PC-3 (cell line): ENCODE results near the gene CPS1.

Experiments
- EZH2 ChIP-seq: fragments of 300-600 bp; sonication (generic); IDR thresholded peaks from one replicate; pipeline ENCODE4 v1.6.1; 2017; ENCODE audit warnings: antibody characterized with exemption, mild to moderate bottlenecking, low read length; ENCODE audit not compliant: unreplicated experiment
- TF ChIP-seq, protein P1 (sequence below): fragments of 300-600 bp; sonication (generic); conservative IDR thresholded peaks from 2 replicates; pipeline ENCODE4 v1.5.1; 2017; ENCODE audit warnings: antibody characterized with exemption, low read depth, mild to moderate bottlenecking, low read length

DNA sequence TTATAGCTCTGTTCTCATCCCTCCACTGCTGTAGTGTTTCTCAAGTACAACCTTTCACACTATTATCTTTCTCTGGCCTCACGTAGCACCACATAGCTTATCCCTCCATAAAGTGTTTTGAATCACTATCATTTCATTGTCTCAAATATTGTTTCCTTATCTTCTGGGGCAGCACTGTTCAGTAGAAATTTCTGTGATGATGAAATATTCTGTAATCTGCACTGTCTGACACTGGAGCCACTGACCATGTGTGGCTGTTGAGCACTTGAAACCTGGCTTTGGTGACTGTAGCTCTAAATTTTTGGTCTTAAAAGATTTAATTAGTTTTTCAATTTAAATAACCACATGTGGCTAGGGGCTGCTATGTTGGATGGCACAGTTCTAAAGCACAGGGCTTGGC, 78.9 kb downstream of the CPS1 start:
- TF ChIP-seq, protein P1, sequence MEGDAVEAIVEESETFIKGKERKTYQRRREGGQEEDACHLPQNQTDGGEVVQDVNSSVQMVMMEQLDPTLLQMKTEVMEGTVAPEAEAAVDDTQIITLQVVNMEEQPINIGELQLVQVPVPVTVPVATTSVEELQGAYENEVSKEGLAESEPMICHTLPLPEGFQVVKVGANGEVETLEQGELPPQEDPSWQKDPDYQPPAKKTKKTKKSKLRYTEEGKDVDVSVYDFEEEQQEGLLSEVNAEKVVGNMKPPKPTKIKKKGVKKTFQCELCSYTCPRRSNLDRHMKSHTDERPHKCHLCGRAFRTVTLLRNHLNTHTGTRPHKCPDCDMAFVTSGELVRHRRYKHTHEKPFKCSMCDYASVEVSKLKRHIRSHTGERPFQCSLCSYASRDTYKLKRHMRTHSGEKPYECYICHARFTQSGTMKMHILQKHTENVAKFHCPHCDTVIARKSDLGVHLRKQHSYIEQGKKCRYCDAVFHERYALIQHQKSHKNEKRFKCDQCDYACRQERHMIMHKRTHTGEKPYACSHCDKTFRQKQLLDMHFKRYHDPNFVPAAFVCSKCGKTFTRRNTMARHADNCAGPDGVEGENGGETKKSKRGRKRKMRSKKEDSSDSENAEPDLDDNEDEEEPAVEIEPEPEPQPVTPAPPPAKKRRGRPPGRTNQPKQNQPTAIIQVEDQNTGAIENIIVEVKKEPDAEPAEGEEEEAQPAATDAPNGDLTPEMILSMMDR: no peak
- TF ChIP-seq EZH2: no peak
